NCI-H446 (cell line): ENCODE measurements around the gene PIWIL1.

ENCODE experiments used
- DNase-seq, 2 experiments: peaks; one replicate each; lab custom pipeline; 2025; lab: John Stamatoyannopoulos, UW

Gene PIWIL1

GRCh38 chr12:130337488-130338303 is at the start of gene PIWIL1:
Gene PIWIL1 (plus strand): TSS chr12:130337887. CDS start chr12:130342592, 4,705 bp downstream.
- no peak for DNase-seq

DNA sequence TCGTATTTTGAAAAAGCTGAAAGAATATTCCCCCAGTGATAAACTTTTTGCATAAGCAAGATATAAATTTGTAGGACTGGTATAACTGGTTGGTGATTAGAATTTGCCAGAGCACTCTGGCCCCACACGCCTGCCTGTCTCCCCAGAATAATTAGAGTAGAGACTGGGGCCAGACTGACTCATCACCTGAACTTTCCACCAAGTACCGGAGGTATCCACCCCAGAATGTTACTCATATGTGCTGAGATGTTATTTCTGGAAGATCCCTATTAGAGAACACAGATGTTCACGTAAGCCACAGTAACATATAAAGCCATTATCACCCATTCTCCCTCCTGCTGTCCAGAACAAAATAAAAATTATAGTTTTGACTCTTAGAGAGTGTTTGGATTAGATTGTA is 49.5 kb upstream of the PIWIL1 start:
- DNase-seq, result no peak

DNA sequence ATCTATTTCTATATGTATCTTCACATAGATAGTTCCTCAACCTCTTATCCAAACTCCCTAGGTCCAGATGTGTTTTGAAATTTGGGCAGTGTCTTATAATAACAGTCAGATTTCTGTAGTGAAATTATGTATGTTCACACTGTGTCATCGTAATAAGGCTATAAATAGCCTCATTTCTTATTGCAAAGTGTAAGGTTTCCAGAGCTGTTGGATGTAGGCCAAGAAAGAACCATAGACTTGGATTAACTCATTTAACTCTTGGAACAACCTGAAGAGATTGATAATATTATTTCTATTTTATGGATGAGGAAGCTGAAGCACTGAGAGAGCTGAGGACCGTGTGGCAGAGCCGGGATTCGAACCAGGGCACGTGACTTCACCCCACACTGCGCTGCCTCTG is 49.0 kb upstream of the PIWIL1 start:
- DNase-seq, result no peak

GRCh38 chr12:130290114-130290513 is 47.6 kb upstream of the PIWIL1 start:
- no peak for DNase-seq

GRCh38 chr12:130298322-130299021 is 39.2 kb upstream of the PIWIL1 start:
- no peak for DNase-seq

- no peak for DNase-seq
These were observed 38.1 kb upstream of the PIWIL1 start for GRCh38 chr12:130299574-130299973.

DNA sequence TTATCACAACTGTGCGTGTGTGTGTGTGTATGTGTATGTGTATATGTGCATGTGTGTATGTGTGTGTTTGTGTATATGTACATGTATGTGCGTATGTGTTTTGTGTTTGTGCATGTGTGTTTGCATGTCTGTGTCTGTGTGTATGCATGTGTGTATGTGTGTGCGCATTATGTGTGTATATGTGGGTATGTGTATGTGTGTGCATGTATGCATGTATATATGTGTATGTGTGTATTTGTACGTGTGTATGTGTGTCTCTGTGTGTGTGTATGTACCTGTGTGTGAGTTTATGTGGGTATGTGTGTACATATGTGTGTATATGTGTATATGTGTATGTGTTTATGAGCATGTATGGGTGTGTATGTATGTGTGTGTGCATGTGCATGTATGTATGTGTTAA is 37.6 kb upstream of the PIWIL1 start:
- DNase-seq, result no peak

- DNase-seq, result no peak
These were observed 36.8 kb upstream of the PIWIL1 start for GRCh38 chr12:130300737-130301535.

- DNase-seq, result no peak
These were observed 36.1 kb upstream of the PIWIL1 start for GRCh38 chr12:130301559-130301958.

DNA sequence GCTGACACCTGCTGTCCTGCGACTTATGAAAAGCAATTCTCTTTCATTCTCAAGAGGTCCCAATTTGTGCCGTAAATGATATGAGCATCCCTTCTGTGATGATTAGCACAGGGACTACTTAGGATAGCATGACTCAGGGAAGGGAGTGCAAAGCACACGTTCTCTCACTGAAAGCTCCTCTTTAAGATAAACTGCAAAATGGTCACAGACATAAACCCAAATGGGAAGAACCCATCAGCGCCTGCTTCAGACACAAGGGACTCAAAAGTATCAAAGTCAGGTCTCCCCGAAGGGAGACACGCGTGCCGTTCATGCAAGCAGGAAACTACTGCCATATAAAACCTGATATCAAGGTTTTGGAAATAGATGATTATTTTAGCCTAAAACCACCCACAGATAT is 33.9 kb upstream of the PIWIL1 start:
- no peak for DNase-seq

DNA sequence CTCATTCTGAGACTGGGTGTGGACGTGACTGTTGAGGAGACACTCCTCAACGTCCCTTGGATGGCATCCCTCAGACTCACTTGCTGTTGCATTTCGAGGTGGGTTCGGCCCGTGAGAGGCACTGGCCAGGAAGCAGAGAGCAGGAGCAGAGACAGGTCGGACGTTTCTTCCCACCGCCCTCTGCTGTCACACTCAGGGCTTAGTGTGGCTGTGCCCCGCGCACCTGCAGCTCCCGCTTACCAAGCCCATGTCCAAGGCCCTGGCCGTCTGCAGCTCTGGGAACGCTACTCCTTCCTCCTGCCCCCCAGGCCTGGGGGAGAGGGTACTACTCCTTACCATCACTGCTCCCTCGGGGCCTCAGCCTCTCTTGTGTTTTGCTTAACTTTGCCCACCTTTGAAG is 29.8 kb upstream of the PIWIL1 start:
- DNase-seq, result no peak

DNA sequence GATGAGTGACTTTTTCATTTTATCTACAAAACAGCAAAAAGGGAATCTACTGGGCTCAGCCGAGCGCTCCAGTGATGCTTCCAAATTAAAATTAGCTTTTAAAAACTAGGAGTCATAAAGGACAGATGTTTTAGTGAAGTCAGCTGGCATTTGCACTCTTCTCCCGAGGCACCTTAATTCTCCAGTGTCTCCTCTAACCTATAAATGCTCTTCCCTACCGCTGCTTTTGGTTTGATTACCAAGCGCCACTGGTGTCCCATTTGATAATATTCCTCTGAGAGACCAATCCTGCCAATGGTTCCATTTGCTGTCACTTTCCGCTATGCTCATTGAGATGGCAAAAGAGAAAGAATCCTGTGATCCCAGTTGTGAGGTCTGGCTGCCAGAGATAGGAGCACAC is 29.3 kb upstream of the PIWIL1 start:
- DNase-seq, result no peak

DNA sequence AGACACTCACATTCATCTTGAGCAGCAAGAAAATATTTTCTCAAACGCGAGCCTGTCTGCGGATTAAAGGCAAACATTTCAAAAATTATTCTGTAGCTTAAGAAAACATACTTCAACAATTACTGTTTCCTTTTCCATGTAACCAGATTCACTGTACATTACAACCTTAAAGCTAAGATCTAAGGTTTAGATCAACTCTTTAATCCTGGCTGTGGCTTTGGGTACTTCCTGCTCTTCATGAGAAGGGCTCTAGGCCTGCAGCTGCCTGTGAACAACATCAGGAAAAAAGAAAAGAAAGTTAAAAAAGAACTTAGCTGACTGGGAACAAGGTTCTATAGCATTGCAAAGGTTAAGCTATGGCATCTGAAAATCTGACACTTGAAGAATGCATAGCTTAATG is 21.4 kb upstream of the PIWIL1 start:
- DNase-seq, result no peak

DNA sequence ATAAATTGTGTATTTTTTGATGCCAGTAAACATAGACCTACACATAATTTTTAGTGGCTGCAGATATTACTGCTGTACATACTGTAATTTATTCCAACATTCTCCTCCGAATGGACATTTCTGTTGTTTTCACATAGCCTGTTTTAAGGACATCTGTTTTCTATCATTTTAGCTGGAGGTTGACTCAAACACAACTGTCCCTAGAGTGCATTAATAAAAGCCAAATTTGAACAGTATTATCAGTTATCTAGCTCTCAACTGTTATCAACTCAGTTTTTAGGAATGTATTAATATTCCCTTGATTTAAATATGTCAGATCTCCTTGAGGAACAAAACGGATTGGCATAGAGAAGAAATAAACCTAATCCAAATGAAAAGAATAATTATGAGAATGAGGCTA is 17.2 kb upstream of the PIWIL1 start:
- DNase-seq, result no peak

- DNase-seq, result no peak
These were observed 15.4 kb upstream of the PIWIL1 start for GRCh38 chr12:130322263-130322662.

- DNase-seq, result no peak
These were observed 7.0 kb upstream of the PIWIL1 start for GRCh38 chr12:130330685-130331084.

GRCh38 chr12:130331146-130331545 is 6.5 kb upstream of the PIWIL1 start:
- no peak for DNase-seq

DNA sequence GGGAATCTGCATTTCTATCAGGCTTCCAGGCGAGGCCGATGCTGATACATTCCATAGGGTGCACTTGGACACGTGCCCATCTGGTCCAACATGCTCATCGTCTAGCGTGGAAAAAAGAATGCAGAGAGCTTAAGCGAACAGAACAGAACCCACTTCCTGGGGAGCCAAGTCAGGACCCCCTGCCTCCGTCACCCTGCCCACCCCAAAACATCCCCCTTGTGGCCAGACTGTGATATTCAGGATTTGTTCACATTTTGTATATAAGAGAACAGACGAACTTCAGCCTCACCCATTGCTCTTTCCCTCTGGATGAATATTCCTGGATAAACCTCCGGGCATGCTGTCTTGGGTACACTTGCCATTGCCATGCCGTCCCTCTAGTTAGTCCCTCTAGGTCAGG is 4.3 kb upstream of the PIWIL1 start:
- DNase-seq, result no peak

- no peak for DNase-seq
These were observed 3.3 kb upstream of the PIWIL1 start for GRCh38 chr12:130334399-130334798.

DNA sequence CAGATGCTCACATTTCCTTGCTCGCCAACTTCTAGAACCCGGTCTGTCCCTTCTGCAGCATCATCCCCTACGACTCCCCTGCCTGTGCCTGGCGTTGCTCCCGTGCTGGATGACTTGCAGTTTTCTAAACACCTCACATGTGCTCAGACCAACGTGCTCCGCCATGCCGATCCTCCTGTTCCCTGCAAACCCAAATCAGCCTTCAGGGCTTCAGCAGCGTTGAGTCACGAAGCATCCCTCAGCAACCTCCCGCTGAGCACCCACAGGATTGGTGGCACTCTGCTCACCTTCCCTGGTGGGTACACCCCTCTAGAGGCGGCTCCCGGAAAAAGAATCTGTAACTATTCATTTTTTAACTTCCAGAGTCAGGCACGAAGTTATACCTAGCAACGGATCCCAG is 2.8 kb upstream of the PIWIL1 start:
- no peak for DNase-seq

DNA sequence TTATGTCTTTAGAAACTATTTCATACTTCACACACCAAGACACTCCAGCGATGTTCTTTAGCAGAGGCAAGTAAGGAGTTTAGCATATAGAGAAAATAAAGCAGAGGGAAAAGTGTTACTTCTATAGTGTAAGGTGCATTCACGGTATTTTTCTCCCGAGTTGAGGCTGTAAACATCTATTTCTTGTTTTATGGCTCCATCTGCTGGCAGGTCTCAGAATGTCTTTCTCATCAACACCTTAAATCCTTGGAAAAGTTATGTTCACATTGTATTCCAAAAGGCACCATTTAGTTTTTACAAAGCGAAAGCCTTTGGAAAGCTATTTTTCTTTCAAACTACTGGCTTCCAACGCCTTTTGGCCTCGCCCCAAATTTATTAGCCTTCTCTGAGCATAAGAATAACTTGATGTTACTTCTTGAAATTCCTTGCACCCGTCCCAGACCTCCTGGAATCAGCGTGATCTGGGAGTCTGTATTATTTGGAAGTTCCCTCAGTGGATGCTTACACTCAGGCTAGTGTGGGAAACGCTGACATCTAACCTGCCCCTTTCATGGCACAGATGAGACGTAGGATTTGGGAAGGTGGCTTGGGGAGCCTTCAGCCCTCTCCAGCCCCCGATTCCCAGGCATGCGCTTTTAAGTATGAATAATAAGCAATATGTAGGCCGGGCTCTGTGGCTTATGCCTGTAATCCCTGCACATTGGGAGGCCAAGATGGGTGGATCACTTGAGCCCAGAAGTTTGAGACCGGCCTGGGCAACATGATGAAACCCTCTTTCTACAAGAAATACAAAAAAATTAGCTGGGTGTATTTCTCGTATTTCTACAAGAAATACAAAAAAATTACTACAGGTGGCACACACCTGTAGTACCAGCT is 1.9 kb upstream of the PIWIL1 start:
- DNase-seq, result peak; percentile 6 to 59
